Left ventricle myocardium superior (tissue), 1 donor: Measurements from ENCODE around the gene GGA1. TPM values are rescaled to one million over a fixed set of nuclear protein-coding genes. Genes with fewer than 3 reads are reported as not detected.

Source experiments
- ATAC-seq: fragments of 200-7000 bp; cut with Tn5 transposase; one replicate; pipeline ENCODE4 v1.9.1; 2020; ENCODE audit warnings: mild to moderate bottlenecking, moderate library complexity
- DNase-seq: peaks from one replicate; pipeline ENCODE4 v3.0.0-alpha.2; 2020
- intact Hi-C: fragments of 100-400 bp; cut with micrococcal nuclease; formaldehyde crosslinking; loops from one replicate; pipeline ENCODE4 v1.11.0; 2022
- total RNA-seq: library from RNA; stranded (reverse); fragmentation: NEBNext Ultra II Directional; extraction: Animal tissue kit (Norgen Biotek cat#: 25700); gene quantifications from one replicate; pipeline ENCODE4 v1.2.1, GENCODE V29; 2021
- donor health status: DM: no; HTN: yes; CAD: no; lungs with severe emphysema.

The GGA1 gene
- total RNA-seq, 1 donor from 2014 or later = 28.5 TPM

DNA sequence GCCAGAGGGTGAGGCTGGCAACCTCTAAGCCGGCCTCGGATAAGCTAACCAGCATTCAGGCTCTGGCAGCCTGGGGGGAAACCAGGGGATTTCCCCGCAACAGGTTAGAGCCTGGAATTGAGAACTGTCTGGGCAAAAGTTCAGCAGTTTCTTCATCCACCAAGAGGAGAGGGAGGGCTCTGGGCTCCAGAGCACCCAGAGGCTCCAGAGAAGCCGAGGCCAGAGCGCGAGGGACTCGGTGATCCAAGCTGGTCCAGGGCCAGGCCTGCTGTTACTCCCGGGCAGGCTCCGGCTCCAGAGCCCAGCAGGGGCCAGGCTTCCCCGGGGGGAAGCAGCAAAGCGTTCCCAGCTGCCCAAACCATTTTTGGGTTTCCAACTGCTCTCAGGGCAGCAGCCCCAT, 17.5 kb downstream of the GGA1 start:
- intact Hi-C loops = no loop called here
- peak; percentile 87 for DNase-seq
- peak; percentile 82 for ATAC-seq

DNA sequence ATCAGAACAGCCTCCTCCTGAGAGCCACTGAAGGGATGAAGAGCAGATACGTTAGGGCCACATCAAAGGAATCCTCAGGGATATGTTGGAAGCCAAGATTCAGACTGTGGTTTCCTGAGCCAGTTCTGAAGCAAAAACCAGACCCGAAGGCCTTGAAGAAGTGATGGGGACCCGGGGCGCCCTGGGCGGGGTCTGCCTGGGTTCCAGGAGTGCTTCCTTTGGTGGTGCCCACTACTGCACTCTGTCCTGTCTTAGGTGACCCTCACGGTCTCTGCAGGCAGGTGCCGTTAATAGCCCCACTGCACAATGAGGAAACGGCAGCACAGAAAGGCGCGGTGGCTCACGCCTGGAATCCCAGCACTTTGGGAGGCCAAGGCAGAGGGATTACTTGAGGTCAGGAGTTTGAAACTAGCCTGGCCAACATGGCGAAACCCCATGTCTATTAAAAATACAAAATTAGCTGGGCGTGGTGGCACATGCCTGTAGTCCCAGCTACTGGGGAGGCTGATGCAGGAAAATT, 18.0 kb downstream of the GGA1 start:
- intact Hi-C loops = no loop called here
- DNase-seq (no peak), ATAC-seq (no peak)

DNA sequence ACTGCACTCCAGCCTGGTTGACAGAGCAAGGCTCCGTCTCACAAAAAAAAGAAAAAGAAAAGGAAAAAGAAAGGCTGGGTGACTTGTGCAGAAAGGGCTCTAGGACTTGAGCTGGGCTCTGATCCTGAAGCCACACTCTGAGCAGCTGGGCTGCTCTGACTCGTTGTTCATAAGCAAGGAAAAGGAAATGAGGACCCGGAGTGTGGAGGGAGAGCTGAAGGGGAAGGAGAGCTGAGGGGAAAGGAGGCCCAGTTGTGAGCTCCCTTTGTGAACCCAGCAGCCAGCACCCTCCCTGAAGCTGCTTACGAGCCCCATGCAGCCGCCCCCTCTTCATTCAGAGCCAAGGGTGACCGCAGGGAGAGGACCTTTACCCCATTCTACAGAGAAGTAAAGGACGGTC, 18.5 kb downstream of the GGA1 start:
- intact Hi-C loops = no loop called here
- no peak for ATAC-seq

DNA sequence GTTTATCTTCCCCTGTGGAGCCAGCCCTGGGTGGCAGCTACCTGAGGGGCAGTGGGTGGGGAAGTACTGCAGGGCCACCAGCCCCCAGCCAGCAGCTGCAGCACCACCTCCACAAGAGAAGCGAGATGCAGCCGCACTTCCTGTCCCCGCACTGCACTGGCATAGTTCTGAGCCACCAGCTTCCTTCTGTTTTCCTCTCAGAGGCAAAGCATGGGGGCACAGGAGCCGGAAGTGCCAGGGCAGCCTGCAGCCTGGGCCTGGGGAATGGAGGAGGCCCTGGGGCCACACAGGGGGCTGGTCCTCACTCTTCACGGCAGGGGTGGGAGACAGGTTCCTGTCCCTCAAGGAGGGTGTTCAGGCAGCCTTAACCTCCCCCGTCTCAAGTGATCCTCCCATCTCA, 18.9 kb downstream of the GGA1 start:
- DNase-seq = peak; percentile 56
- intact Hi-C loops = no loop called here
- ATAC-seq = no peak

More for the DNA sequence above, 18.5 kb downstream of the GGA1 start:
- no peak for DNase-seq

DNA sequence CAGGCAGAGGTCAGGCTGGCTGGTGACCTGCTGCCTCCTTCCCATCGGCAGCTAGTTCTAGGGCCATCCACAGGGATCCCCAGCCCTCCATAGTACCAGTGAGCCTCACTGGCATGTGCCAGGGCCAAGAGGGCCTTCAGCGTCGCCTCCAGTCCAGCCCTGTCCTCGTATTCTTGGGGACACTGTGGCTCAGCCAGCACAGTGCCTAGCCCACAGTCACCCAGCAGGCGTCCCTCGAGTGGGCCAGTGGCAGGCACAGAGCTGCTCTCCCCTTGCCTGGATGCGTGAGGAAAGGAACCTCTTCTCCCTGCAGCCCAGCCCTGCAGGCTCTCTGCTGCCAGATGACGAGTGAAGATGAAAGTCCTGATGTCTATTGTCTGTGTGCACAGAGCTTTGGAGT, 20.2 kb downstream of the GGA1 start:
- intact Hi-C loops = no loop called here
- ATAC-seq (no peak), DNase-seq (no peak)

DNA sequence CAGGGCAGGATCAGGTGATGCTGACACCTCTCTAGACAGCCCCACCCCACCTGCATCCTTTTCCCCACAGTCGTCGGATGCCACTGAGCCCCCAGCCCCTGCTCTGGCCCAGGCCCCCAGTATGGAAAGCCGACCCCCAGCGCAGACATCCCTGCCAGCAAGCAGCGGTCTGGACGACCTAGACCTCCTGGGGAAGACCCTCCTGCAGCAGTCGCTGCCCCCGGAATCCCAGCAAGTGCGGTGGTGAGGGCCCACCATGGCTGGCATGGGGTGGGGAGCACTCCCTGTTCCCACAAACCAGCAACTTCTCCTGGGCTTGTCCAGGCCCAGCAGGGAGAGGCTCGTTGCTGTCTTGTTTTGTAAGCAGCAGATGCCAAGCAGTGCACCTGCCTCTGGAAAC, 21.3 kb downstream of the GGA1 start:
- intact Hi-C loops = no loop called here
- DNase-seq = no peak
- ATAC-seq = no peak

DNA sequence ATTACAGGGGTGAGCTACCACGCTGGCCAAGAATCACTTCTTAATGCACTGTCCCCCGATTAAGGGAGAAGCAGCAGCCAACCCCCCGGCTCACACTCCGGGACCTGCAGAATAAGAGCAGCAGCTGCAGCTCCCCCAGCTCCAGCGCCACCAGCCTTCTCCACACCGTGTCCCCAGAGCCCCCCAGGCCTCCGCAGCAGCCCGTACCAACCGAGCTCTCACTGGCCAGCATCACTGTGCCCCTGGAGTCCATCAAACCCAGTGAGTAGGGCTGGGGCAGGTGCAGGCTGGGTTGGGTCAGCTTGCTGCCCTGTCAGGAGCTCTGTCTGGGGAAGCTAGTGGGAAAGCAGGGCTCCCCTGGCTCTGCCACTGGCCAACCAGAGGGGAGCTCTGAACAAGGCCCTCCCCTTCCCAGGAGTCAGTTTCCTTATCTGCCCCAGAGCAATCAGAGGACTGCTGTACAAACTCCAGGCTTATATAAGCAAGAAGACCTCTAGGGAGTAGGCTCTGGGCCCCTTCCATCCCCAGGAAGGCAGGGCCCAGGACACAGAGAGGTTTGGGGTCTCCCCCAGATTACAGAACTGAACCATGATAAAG, 22.3 kb downstream of the GGA1 start:
- intact Hi-C loops = no loop called here
- ATAC-seq (no peak), DNase-seq (no peak)

DNA sequence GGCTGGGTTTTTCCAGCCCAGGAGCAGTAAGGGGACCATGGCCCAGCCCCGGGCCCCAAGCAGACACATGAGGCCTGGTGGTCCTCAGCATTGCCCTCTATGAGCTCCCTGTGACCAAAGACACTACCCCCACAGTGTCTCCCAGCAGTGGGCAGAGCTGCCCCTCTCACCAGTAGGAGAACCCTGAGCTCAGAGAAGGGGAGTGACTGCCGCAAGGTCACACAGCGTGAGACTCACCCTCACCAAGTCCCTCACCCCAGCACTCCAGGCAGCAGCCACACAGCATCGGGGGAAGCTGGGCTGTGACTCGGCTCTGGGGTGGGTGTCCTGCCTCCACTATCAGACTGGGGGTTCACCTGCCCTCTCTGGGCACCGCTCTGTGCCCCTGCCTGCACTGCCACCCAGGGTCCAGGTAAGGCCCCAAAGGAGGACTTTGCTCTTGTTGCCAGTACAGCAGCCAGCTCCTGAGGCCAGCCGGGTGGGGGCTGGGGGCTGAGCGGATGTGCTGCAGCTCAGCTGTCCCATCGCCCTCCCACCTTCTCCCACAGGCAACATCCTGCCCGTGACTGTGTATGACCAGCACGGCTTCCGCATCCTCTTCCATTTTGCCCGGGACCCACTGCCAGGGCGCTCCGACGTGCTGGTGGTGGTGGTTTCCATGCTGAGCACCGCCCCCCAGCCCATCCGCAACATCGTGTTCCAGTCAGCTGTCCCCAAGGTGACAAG, 23.0 kb downstream of the GGA1 start:
- ATAC-seq = no peak
- DNase-seq = no peak
- intact Hi-C loops = no loop called here

DNA sequence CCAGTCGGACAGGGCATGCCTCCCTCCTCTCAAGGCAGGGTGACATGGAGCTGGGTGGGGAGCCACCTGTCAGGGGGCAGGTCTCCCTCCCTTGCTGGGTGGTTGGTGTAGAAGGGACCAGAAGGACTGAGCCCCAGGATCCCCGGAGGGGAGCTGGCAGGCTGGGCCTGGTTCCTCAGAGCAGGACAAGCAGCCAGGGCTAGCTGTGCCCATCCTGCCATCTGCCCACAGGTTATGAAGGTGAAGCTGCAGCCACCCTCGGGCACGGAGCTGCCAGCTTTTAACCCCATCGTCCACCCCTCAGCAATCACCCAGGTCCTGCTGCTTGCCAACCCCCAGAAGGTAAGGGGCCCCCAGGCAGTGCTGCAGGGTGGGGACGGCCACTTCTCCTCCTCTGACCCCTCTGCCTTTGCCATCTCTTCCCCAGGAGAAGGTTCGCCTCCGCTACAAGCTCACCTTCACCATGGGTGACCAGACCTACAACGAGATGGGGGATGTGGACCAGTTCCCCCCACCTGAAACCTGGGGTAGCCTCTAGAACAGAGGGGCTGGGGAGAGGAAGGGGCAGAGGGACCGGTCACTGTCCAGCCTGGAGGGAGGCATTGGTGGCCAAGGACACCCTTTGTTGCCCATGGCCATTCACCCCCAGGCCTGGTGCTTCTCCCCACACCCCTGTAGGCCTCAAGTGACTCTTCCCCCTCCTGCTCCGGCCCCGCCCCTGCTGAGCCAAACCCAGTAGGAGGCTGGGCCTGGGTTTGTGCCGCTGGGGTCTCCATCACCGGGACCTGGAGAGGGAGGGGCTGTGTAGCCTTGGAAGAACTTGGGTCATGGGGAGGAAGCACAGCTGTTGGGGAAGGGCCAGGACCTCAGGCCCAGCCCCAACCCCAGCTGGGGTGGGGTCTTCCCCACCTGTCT, 23.8 kb downstream of the GGA1 start:
- ATAC-seq (no peak), DNase-seq (no peak)
- intact Hi-C loops = no loop called here

DNA sequence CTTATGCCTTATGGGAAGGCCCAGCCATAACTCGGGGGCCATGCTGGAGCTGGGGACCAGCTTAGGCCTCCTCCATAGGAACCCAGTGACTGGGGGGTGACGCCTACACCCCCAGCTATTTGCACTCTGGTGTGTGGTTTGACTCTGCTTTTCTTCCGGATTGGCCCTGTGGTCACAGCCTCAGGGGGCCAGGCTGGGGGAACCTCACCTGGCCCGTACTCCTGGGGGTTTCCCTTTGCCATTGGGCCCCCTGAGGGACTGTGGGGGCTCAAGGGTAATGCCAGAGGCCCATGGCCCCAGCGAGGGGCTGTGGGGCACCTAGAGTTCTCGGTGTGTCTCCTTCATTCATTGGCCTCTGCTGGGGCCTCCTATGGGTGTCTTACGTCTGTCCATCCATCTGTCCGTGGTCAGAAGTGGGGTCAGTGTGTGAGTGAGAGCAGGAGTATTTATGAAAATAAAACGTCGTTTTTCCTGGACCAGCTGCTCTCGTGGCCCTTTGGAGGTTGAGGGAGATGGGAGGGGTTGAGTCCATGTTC, 24.5 kb downstream of the GGA1 start:
- intact Hi-C loops = no loop called here
- DNase-seq (no peak), ATAC-seq (no peak)

DNA sequence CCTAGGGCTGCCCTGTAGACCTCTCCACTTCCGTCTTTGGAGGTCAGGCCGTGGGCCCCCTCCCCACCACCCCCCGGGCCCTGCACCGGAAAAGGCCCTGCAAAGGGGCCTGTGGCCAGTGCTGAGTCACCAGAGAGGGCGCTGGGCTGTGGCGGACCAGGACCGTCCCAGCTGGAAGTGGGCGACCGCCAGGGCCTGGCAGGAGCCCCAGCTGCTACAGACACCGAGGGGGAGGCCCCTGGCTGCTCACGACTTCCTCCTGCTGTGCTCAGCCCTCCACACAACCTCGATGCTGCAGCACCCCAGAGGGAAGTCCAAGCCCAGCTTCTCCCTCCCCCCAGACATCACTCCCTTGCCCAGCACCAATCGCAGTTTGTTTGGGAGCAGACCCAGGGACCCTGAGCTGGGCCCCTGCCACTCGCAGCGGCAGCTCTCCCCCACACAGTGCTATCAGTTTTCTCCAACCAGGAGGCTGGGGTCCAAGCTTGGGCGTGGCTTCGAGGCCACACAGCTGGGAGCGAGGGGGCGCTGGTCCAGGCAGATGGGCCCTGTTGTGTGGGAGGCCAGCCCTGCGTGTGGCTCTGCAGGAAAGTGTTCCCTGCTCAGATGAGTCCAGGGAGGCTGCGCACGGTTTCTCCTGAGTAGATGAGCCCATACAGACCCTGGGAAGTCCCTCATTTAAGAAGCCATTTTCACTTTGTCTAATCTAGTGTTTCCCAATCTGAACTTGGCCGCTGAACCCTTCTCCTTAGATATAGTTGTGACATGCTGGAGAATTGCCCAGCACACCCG, 25.2 kb downstream of the GGA1 start:
- ATAC-seq = peak; percentile 87
- intact Hi-C loops = no loop called here
- peak; percentile 94 for DNase-seq

DNA sequence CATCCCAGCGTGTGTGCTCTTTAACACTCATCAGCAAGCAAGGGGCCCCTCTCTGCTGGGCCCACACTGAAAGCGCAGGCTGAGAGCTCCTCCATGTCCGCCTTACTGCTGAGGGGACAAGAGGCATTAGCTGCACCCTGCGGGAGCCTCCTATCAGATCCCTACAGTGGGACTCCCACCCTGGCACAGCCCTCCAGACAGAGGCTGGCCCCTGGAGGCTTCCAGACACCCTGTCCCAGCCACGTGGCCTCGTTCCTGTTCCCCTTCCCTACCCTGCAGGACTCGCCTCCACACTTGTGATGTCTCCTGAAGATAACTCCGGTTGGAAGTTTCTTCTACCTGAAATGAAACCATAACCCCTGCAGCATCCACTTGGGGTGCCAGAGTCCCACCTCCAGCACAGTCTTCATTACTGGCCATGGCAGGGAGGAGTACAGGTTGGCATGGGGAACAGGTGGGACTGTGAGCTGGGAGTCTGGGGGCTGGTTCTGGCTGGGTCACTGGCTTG, 25.8 kb downstream of the GGA1 start:
- ATAC-seq (no peak), DNase-seq (no peak)
- intact Hi-C loops = no loop called here

DNA sequence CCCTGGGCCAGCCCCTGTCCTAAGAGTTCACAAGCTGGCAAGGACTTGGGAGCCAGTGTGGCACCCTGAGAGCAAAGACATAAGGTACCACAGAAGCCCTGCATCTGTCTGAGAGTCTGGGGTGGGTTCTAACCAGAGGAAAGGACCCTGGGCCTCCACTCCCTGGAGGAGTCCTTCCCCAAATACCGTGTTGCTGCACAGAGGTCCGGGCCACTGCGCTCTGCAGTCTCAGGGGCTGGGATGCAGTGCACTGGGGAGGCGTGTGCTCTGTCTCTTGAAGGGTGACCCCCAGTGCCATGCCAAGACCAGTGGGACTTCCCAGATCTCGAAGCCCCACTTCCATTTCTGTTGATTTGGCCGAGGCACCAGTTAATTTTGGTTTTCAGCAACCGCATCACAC, 26.5 kb downstream of the GGA1 start:
- no peak for DNase-seq
- intact Hi-C loops = no loop called here
- no peak for ATAC-seq

DNA sequence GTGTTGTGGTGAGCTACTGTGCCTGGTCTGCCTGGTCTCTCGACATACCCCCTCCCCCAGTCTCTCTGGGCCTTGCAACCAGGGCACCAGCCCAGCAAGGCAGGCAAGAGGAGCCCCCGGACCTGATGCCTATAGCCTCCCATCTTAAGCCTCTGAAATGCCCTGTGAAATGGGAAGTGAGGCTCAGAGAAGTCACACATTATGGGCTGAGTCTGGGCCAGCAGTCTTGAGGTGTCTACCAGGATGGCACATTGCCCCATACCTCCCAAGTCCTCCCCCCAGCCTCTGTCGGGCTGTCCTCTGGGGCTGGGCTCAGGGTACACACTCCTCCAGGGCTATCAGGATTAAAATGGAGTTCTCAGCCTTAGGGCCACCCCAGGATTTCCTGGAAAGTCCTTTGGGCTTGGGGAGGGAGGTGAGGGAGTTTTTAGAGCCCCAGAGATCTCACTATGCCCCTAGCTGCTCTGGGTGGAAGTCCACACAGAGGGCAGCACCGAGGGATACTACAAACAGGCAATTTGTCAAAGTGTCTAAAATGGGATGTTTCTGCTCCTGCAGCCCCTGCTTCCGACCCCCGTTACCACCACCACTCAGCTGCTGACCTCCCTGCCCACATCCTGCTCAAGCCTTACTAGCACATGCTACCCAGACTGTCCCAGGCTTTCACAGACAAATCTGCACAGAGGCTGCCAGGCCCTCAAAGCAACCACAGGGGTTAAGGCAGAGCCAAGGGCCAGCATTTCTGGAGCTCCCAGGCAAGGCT, 27.7 kb downstream of the GGA1 start:
- intact Hi-C loops = no loop called here
- ATAC-seq (no peak), DNase-seq (no peak)

DNA sequence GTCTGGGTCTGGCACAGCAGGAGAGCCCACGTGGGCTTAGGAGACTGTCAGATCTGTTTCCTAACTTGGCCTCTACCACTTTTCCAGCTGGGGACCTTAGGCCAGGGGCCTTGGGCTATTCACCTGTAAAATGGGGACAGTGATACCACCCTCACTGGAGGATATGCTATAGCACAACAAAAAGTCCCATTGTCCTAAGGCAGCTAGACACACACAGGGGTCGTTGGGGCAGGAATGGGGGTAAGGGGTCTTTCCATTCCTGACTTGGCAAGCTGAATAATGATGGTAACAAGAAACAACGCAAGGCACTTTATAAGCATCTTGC, 28.3 kb downstream of the GGA1 start:
- intact Hi-C loops = no loop called here
- DNase-seq (no peak), ATAC-seq (no peak)

DNA sequence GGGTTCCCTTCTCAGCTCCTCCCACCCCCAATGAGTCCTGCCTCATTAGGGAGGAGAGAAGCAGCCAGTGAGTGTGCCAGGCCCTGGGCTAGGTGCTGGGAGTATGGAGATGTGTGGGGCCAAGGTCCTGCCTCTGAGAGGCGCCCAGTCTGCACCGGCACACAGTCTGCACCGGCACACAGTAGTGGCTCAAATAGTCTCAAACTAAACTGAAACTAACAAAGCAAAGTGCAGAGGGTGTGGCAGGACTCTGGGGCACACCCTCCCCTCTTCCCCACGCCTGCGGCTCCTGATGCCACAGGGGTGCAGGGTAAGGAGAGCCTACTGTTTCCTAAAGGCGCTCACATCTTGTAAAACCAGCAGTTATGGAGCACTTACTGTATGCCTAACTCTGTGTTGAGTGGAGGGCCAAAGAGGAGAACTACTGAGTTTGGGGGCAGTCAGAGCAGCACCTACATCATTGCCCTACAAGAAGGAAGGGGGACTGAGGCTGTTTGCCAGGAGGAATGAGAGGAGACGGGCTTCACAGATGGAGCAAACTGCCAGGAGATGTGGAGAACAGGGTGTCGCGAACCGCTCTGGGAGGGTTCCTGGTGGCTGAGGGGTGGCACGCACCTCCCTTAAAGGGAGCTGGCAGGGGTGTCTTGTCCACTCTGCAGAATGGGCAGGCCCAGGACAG, 29.9 kb downstream of the GGA1 start:
- DNase-seq (no peak), ATAC-seq (no peak)
- intact Hi-C loops = no loop called here

DNA sequence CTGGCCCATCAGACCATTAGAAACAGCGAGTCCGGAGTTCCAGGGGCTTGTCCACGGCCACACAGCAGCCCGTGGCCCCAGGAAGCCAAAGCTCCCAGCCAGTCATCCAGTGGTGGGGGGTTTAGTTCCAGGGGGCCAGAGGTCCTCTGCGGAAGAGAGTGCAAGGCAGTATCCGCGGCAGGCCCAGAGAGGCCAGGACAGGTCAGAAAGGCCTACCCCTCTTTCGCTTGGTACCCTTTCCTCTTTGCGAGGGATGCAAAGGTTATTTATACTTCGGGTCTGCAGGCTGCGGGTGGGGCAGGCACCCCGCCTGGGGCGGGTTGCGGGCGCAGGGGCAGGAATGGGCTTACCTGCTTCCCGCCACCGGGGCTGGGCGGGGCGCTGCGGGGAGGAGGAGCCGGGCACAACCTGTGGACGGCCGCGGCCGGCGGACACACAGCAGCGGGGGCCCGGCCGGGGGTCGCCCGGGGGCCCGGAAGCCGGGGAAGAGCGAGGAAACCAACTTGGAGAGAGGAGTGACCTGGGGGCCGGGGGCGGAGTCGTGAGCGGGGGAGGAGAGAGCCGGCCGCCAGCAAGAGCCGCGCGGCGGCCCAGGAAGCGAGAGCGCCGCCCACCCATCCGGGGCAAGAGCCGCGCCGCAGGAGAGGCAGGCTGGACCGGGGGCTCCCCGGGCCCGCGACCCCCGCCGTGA, 30.6 kb downstream of the GGA1 start, which contains the start of gene SH3BP1:
TSS of gene SH3BP1 (plus strand) at position 600 of the 691 bp plus-strand sequence. CDS start 119 bp downstream, outside the sequence.
- intact Hi-C loops = no loop called here
- DNase-seq (peak; percentile 76), ATAC-seq (peak; percentile 58)
